NCI-H345 treated with DMSO at 0.1 percent for 48 hours (cell line): ENCODE measurements around the gene PHLDB1.
A peak's percentile ranks its signal among the peaks of the same experiment; 100 is the strongest.
"Not testable (repeated sequence)": the region's sequence is repeated elsewhere in the genome, so short reads cannot be mapped to it uniquely, and the experiment has no call there.

Experiments
- DNase-seq: peaks from one replicate; lab custom pipeline; 2025; ENCODE audit not compliant: unreplicated experiment; lab: John Stamatoyannopoulos, UW

Gene PHLDB1

GRCh38 chr11:118605116-118605867, 2.1 kb upstream of the PHLDB1 start:
- no peak for DNase-seq

- DNase-seq: no peak
These were observed 1.1 kb upstream of the PHLDB1 start for GRCh38 chr11:118606157-118606843.

- no peak for DNase-seq
These were observed 579 bp upstream of the PHLDB1 start for GRCh38 chr11:118606844-118607228.

- no peak for DNase-seq
These were observed 1.2 kb downstream of the PHLDB1 start for GRCh38 chr11:118608360-118609227.

GRCh38 chr11:118609380-118610224, 2.2 kb downstream of the PHLDB1 start:
- DNase-seq: no peak

- DNase-seq: no peak
These were observed 2.9 kb downstream of the PHLDB1 start for GRCh38 chr11:118610225-118610772.

GRCh38 chr11:118610773-118611432, 3.5 kb downstream of the PHLDB1 start:
- no peak for DNase-seq

GRCh38 chr11:118611433-118611795, 4.0 kb downstream of the PHLDB1 start:
- DNase-seq: not testable (repeated sequence)

- DNase-seq: no peak
These were observed 5.0 kb downstream of the PHLDB1 start for GRCh38 chr11:118612378-118612777.

GRCh38 chr11:118614511-118614910, 7.1 kb downstream of the PHLDB1 start:
- DNase-seq: no peak

GRCh38 chr11:118615282-118615975, 8.0 kb downstream of the PHLDB1 start:
- DNase-seq: no peak

- no peak for DNase-seq
These were observed 8.6 kb downstream of the PHLDB1 start for GRCh38 chr11:118615976-118616371.

GRCh38 chr11:118618115-118618990, 10.9 kb downstream of the PHLDB1 start:
- no peak for DNase-seq

- DNase-seq: no peak
These were observed 11.6 kb downstream of the PHLDB1 start for GRCh38 chr11:118618991-118619375.

- no peak for DNase-seq
These were observed 12.2 kb downstream of the PHLDB1 start for GRCh38 chr11:118619444-118620197.

- no peak for DNase-seq
These were observed 13.2 kb downstream of the PHLDB1 start for GRCh38 chr11:118620529-118621070.

- DNase-seq: peak; percentile 64
These were observed 13.8 kb downstream of the PHLDB1 start for GRCh38 chr11:118621071-118621783.
